ENCODE measurements around the gene NOVA2. TPM values are rescaled to one million over a fixed set of nuclear protein-coding genes. Genes with fewer than 3 reads are reported as not detected.

Gene NOVA2
- total and polyA plus RNA-seq, 9 of the 15 experiments (the other 6 are each of a cell fraction or from before 2014, with no cell fraction given): not detected

GRCh38 chr19:45999653-46000121 is 26.0 kb upstream of the NOVA2 start (continued):
- TF ChIP-seq MGA (IDR thresholded peaks at IDR 0.05) (no peak), RBM34 (IDR thresholded peaks at IDR 0.05; ENCODE audit: borderline replicate concordance, insufficient read depth, low read length) (no peak), MLLT1 (IDR thresholded peaks at IDR 0.05) (no peak), IFI16 (CRISPR knock-in tag; IDR thresholded peaks at IDR 0.05) (no peak), JUND (IDR thresholded peaks at IDR 0.05; ENCODE audit: borderline replicate concordance, low read depth, low read length) (peak; percentile 92), JUND (tag; IDR thresholded peaks at IDR 0.05; ENCODE audit: borderline replicate concordance, low read depth, low read length) (peak; percentile 92), MYBL2 (IDR thresholded peaks at IDR 0.05; ENCODE audit: low read depth) (no peak), MYBL2 (CRISPR knock-in tag; IDR thresholded peaks at IDR 0.05; ENCODE audit: borderline replicate concordance) (no peak), ZFP91 (CRISPR knock-in tag; IDR thresholded peaks at IDR 0.05) (no peak), HBP1 (CRISPR knock-in tag; IDR thresholded peaks at IDR 0.05) (no peak), C11orf30 (IDR thresholded peaks at IDR 0.05; ENCODE audit: low read depth) (no peak)
